ENCODE measurements around the gene SLC12A7. TPM values are rescaled to one million over a fixed set of nuclear protein-coding genes. Genes with fewer than 3 reads are reported as not detected.

SLC12A7 gene
- total RNA-seq, 1 experiment from 2014 or later: 48.2 TPM

GRCh38 chr5:1010181-1010510 is 101.7 kb downstream of the SLC12A7 start:
- H3K9ac ChIP-seq (ENCODE audit: low read length): no peak overlapping the region
- ATAC-seq (no peak), DNase-seq (peak; percentile 13)
- TF ChIP-seq, protein P1, sequence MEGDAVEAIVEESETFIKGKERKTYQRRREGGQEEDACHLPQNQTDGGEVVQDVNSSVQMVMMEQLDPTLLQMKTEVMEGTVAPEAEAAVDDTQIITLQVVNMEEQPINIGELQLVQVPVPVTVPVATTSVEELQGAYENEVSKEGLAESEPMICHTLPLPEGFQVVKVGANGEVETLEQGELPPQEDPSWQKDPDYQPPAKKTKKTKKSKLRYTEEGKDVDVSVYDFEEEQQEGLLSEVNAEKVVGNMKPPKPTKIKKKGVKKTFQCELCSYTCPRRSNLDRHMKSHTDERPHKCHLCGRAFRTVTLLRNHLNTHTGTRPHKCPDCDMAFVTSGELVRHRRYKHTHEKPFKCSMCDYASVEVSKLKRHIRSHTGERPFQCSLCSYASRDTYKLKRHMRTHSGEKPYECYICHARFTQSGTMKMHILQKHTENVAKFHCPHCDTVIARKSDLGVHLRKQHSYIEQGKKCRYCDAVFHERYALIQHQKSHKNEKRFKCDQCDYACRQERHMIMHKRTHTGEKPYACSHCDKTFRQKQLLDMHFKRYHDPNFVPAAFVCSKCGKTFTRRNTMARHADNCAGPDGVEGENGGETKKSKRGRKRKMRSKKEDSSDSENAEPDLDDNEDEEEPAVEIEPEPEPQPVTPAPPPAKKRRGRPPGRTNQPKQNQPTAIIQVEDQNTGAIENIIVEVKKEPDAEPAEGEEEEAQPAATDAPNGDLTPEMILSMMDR (conservative IDR thresholded peaks at IDR 0.05; ENCODE audit: low read depth, low read length): peak; percentile 39
- TF ChIP-seq EZH2 (IDR thresholded peaks at IDR 0.05; ENCODE audit: low read length, unreplicated experiment) (no peak), EZH2phosphoT487 (IDR thresholded peaks at IDR 0.05; ENCODE audit: borderline replicate concordance, low read length) (no peak)
- H3K4me2 ChIP-seq (ENCODE audit: low read length): peak overlapping the region; percentile 46
- H3K9me3 ChIP-seq (ENCODE audit: low read length): no peaks in the 10 kb centered on the region
- H4K20me1 ChIP-seq (ENCODE audit: low read length): 0 out of 2 replicates have a peak, but pooled peaks cover 5% of the 10 kb centered on the region
- 0 out of 2 replicates have a peak overlapping the region, but pooled peaks have one; percentile 2 for H3K4me3 ChIP-seq (ENCODE audit: low read length)
- CTCF ChIA-PET: no interaction called here
- H3K36me3 ChIP-seq (ENCODE audit: low read depth, low read length): no peaks in the 10 kb centered on the region
- no peaks in the 10 kb centered on the region for H3F3A ChIP-seq (ENCODE audit: low read length, unreplicated experiment)
- H2AFZ ChIP-seq (ENCODE audit: low read length): no peak overlapping the region
- no peaks in the 10 kb centered on the region for H3K9me2 ChIP-seq (replicated peaks; ENCODE audit: low read length)
- intact Hi-C loops (cut with micrococcal nuclease): loop anchor here (5.0 kb wide), 1 partner anchor 88 kb away; no protein-coding TSS in a partner anchor
- 0 out of 2 replicates have a peak, but pooled peaks cover 8% of the 10 kb centered on the region for H3K27me3 ChIP-seq (ENCODE audit: low read length)
- no peaks in the 10 kb centered on the region; the same call in 1 of the 2 replicates for H3K4me1 ChIP-seq (ENCODE audit: insufficient read depth, low read length)
- no peaks in the 10 kb centered on the region for H3K79me2 ChIP-seq (ENCODE audit: low read length)
- H3K27ac ChIP-seq (ENCODE audit: low read length): no peak overlapping the region
- POLR2A ChIA-PET (ENCODE audit: unreplicated experiment): no interaction called here
- no TSS peak for BruUV-seq (replicated peaks)

DNA sequence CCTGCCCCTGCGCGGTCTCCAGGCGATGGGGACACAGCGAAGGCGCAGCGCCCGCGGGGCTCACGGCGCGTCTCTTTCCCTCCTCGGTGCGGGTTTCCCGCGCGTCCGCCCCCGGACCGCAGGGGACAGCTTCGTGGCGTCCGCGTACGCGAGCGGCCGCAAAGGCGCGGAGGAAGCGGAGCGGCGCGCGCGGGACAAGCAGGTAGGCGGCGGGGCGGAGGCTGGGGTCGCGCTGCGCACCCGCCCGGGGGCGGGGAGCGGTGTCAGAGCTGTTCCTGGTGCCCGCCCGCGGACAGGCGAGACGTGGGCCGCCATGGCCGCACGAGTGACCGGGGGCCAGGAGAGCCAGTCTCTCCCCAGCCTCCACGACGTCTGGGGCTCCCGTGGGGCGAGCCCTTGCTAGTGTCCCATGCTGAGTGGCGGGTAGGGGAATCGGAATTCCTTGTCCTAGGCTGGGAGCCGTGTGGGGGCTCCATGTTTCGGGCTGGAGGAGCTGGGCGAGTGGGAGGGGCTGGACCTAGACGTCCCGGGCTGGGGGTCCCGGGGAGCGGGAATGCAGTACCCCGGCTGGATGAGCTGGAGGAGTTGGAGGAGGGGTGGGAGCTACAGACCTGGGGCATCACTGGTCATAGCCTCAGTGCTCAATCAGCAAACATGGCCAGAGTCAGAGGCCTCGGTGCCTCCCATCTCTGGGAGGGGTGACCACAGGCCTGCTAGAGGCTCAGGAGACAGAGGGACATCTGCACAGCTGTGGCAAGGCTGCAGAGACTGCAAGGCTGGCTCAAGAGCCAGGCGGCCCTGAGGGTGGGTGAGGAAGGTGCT is 102.3 kb downstream of the SLC12A7 start:
- Histone ChIP-seq H3K4me2 (ENCODE audit: low read length) (peak overlapping the region; percentile 46), H3K9me2 (replicated peaks; ENCODE audit: low read length) (no peaks in the 10 kb centered on the region), H3K4me1 (ENCODE audit: insufficient read depth, low read length) (peaks cover under 1% of the 10 kb centered on the region; the same call in 1 of the 2 replicates), H3K9me3 (ENCODE audit: low read length) (no peaks in the 10 kb centered on the region), H3K9ac (ENCODE audit: low read length) (no peak overlapping the region), H3K4me3 (ENCODE audit: low read length) (0 out of 2 replicates have a peak overlapping the region, but pooled peaks have one; percentile 2), H2AFZ (ENCODE audit: low read length) (no peak overlapping the region), H3F3A (ENCODE audit: low read length, unreplicated experiment) (no peaks in the 10 kb centered on the region), H3K79me2 (ENCODE audit: low read length) (no peaks in the 10 kb centered on the region), H3K27ac (ENCODE audit: low read length) (no peak overlapping the region), H3K36me3 (ENCODE audit: low read depth, low read length) (no peaks in the 10 kb centered on the region), H4K20me1 (ENCODE audit: low read length) (0 out of 2 replicates have a peak, but pooled peaks cover 5% of the 10 kb centered on the region), H3K27me3 (ENCODE audit: low read length) (peaks cover 13% of the 10 kb centered on the region; the same call in 1 of the 2 replicates)
- ATAC-seq (no peak), DNase-seq (no peak)
- ChIA-PET POLR2A (ENCODE audit: unreplicated experiment) (no interaction called here), CTCF (no interaction called here)
- BruUV-seq (replicated peaks): no TSS peak
- TF ChIP-seq EZH2 (IDR thresholded peaks at IDR 0.05; ENCODE audit: low read length, unreplicated experiment) (no peak), EZH2phosphoT487 (IDR thresholded peaks at IDR 0.05; ENCODE audit: borderline replicate concordance, low read length) (no peak)
- TF ChIP-seq, protein P1 (conservative IDR thresholded peaks at IDR 0.05; ENCODE audit: low read depth, low read length): no peak
- intact Hi-C loops (cut with micrococcal nuclease): loop anchor here (5.0 to 10.0 kb wide), 2 partner anchors 87 to 155 kb away; no protein-coding TSS in a partner anchor

Measured in PC-3 (cell line).